ENCODE results near the gene RAB3GAP2. TPM values are rescaled to one million over a fixed set of nuclear protein-coding genes. Genes with fewer than 3 reads are reported as not detected.

The RAB3GAP2 gene
- total RNA-seq, 3 donors from 2014 or later, result 27.9 to 35.0 (median 31.1) TPM

- intact Hi-C loops (cut with DNase I, micrococcal nuclease), result no loop called here
- no peaks in the 10 kb centered on the region for H3K36me3 ChIP-seq (ENCODE audit: low read depth)
- no peaks in the 10 kb centered on the region for H3K4me1 ChIP-seq (ENCODE audit: low read depth)
- no peak for DNase-seq
- no peak for TF ChIP-seq CTCF (IDR thresholded peaks at IDR 0.05)
- H3K4me3 ChIP-seq, result no peak overlapping the region
- no peaks in the 10 kb centered on the region for H3K9me3 ChIP-seq
- no peak for ATAC-seq
Measured at GRCh38 chr1:220281159-220281574, 8.9 kb upstream of the RAB3GAP2 start.

- Histone ChIP-seq H3K36me3 (ENCODE audit: low read depth) (no peaks in the 10 kb centered on the region), H3K9me3 (no peaks in the 10 kb centered on the region), H3K4me3 (no peak overlapping the region), H3K4me1 (ENCODE audit: low read depth) (no peaks in the 10 kb centered on the region)
- intact Hi-C loops (cut with DNase I, micrococcal nuclease), result no loop called here
- DNase-seq, result no peak
- ATAC-seq, result no peak
- no peak for TF ChIP-seq CTCF (IDR thresholded peaks at IDR 0.05)
Measured at GRCh38 chr1:220280249-220280648, 8.0 kb upstream of the RAB3GAP2 start.

GRCh38 chr1:220278991-220279390 lies 6.7 kb upstream of the RAB3GAP2 start:
- ATAC-seq, result no peak

GRCh38 chr1:220275430-220275829 lies 3.2 kb upstream of the RAB3GAP2 start:
- Histone ChIP-seq H3K9me3 (no peaks in the 10 kb centered on the region), H3K4me3 (no peak overlapping the region), H3K4me1 (ENCODE audit: low read depth) (peaks cover 9% of the 10 kb centered on the region), H3K36me3 (ENCODE audit: low read depth) (no peaks in the 10 kb centered on the region)
- no peak for DNase-seq
- ATAC-seq, result no peak
- intact Hi-C loops (cut with DNase I, micrococcal nuclease), result no loop called here
- no peak for TF ChIP-seq CTCF (IDR thresholded peaks at IDR 0.05)

More at GRCh38 chr1:220278991-220279390, 6.7 kb upstream of the RAB3GAP2 start:
- no peak for TF ChIP-seq CTCF (IDR thresholded peaks at IDR 0.05)
- intact Hi-C loops (cut with DNase I, micrococcal nuclease), result no loop called here
- Histone ChIP-seq H3K4me1 (ENCODE audit: low read depth) (no peaks in the 10 kb centered on the region), H3K4me3 (no peak overlapping the region), H3K9me3 (no peaks in the 10 kb centered on the region), H3K36me3 (ENCODE audit: low read depth) (no peaks in the 10 kb centered on the region)
- no peak for DNase-seq

GRCh38 chr1:220274251-220274855 lies 2.1 kb upstream of the RAB3GAP2 start:
- Histone ChIP-seq H3K9me3 (no peaks in the 10 kb centered on the region), H3K4me3 (no peak overlapping the region), H3K4me1 (ENCODE audit: low read depth) (peaks cover 9% of the 10 kb centered on the region), H3K36me3 (ENCODE audit: low read depth) (no peaks in the 10 kb centered on the region)
- intact Hi-C loops (cut with DNase I, micrococcal nuclease), result no loop called here
- no peak for TF ChIP-seq CTCF (IDR thresholded peaks at IDR 0.05)
- no peak for DNase-seq
- no peak for ATAC-seq

GRCh38 chr1:220272841-220273090 lies 513 bp upstream of the RAB3GAP2 start:
- DNase-seq (no peak), ATAC-seq (no peak)
- no peaks in the 10 kb centered on the region for H3K36me3 ChIP-seq (ENCODE audit: low read depth)
- H3K4me3 ChIP-seq, result peak overlapping the region; percentile 80
- TF ChIP-seq CTCF (IDR thresholded peaks at IDR 0.05), result no peak
- intact Hi-C loops (cut with DNase I, micrococcal nuclease), result no loop called here
- no peaks in the 10 kb centered on the region for H3K9me3 ChIP-seq
- H3K4me1 ChIP-seq (ENCODE audit: low read depth), result peaks cover 11% of the 10 kb centered on the region
